Tibial artery (tissue), 4 donors: ENCODE measurements around the gene TIGD1.
A peak's percentile ranks its signal among the peaks of the same experiment; 100 is the strongest.
"Not testable (repeated sequence)": the region's sequence is repeated elsewhere in the genome, so short reads cannot be mapped to it uniquely, and the experiment has no call there.

Source experiments
- DNase-seq, 2 donors: peaks; one replicate each; pipeline ENCODE4 v3.0.0-alpha.2; 2019
- H3K27ac ChIP-seq, 2 donors: fragments of 200-600 bp; sonication (generic) in 1 of 2; 1 replicate in 1 of 2; 2 replicates in 1 of 2; pipeline ENCODE4 v1.5.1; 2018 to 2019; ENCODE audit warnings: mild to moderate bottlenecking in 1 of 2
- H3K27me3 ChIP-seq, 2 donors: fragments of 200-600 bp; sonication (generic) in 1 of 2; one replicate each; pipeline versions ENCODE4 v1.5.1 to v1.6.0; 2016 to 2019
- H3K36me3 ChIP-seq, 3 donors: fragments of 200-600 bp; sonication (generic) in 2 of 3; one replicate each; pipeline ENCODE4 v1.5.1; 2016 to 2019; ENCODE audit warnings: mild to moderate bottlenecking in 2 of 3
- H3K4me1 ChIP-seq, 4 donors: fragments of 200-600 bp; sonication (generic) in 2 of 4; 1 replicate in 3 of 4; 2 replicates in 1 of 4; pipeline ENCODE4 v1.5.1; 2016 to 2019
- H3K4me3 ChIP-seq, 2 donors: fragments of 200-600 bp; sonication (generic) in 1 of 2; 1 replicate in 1 of 2; 2 replicates in 1 of 2; pipeline ENCODE4 v1.5.1; 2018 to 2019; ENCODE audit warnings: mild to moderate bottlenecking in 2 of 2
- H3K9me3 ChIP-seq, 3 donors: fragments of 200-600 bp; sonication (generic) in 1 of 3; one replicate each; pipeline ENCODE4 v1.5.1; 2016 to 2019
- intact Hi-C: fragments of 100-400 bp; cut with DNase I; formaldehyde crosslinking; loops from one replicate; pipeline ENCODE4 v1.15.0; 2023; ENCODE audit warnings: low total_unique reads
- TF ChIP-seq, protein P1 (sequence below), 2 experiments: fragments of 200-600 bp in 1 of 2; fragments of 450-650 bp in 1 of 2; IDR thresholded peaks; one replicate each; pipeline ENCODE4 v1.5.1; 2017 to 2019; ENCODE audit warnings: antibody characterized with exemption in 2 of 2, mild to moderate bottlenecking in 1 of 2, moderate library complexity in 1 of 2

Gene TIGD1

DNA sequence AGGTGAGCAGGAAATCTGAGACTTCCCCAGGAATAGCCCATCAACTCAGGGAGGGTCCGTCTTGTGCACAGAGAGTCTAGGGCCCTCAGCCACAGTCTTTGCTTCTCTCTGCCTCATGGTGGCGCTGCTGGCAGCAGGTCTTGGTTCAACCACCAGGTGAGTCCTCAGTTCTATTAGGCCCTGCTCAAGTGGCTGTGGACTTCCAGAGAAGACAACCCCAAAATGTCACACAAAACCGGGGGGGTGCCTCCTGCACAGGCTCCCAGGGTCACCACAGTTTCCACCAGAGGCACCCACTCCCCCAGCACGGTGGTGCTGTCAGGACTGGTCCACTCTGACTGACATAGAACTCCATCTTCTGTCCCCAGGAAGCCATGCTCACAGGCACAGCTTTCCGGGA is 13.3 kb downstream of the TIGD1 start:
- peaks cover 0 to 42% of the 10 kb centered on the region in 2 donors for H3K27me3 ChIP-seq
- no peak overlapping the region for H3K27ac ChIP-seq
- intact Hi-C loops: no loop called here
- no peaks in the 10 kb centered on the region for H3K4me1 ChIP-seq
- TF ChIP-seq, protein P1, sequence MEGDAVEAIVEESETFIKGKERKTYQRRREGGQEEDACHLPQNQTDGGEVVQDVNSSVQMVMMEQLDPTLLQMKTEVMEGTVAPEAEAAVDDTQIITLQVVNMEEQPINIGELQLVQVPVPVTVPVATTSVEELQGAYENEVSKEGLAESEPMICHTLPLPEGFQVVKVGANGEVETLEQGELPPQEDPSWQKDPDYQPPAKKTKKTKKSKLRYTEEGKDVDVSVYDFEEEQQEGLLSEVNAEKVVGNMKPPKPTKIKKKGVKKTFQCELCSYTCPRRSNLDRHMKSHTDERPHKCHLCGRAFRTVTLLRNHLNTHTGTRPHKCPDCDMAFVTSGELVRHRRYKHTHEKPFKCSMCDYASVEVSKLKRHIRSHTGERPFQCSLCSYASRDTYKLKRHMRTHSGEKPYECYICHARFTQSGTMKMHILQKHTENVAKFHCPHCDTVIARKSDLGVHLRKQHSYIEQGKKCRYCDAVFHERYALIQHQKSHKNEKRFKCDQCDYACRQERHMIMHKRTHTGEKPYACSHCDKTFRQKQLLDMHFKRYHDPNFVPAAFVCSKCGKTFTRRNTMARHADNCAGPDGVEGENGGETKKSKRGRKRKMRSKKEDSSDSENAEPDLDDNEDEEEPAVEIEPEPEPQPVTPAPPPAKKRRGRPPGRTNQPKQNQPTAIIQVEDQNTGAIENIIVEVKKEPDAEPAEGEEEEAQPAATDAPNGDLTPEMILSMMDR (IDR thresholded peaks at IDR 0.05): no peak
- H3K4me3 ChIP-seq: no peak overlapping the region
- no peak for DNase-seq
- H3K9me3 ChIP-seq: peaks cover 0 to 6% (median 6%) of the 10 kb centered on the region in 3 donors
- no peaks in the 10 kb centered on the region for H3K36me3 ChIP-seq

DNA sequence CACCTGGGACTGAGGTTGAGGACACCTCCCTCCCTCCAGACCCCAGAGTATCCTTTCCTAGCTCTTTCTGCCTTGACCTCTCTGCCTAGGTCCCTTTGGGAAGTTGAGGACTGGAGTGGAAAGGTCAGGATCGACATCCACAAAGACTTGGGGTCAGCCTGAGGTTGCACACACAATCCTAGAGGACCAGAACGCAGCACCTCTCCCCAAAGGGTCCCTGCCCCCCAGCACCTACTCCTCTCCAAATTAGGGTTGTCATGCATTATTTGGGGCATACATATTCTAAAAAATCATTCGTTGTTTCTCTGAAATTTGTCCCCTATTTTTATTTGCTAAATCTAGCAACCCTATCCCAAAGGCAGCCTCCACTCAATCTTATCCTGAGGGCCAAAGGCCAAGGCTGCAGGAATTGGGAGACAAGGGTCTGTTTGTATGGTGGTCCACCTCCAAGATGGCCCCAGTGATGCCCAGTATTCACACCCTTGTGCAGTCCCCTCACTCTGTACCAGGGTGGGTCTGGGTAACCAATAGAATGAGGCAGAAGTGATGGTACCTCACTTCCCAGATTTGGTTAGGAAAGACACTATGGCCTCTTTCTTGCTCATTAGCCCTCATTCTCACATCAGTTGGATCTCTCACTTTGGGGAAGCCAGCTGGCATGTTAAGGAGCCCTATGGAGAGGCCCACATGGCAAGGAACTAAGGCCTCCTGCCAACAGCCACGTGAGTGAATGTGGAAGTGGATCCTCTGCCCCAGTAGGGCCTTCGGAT is 14.4 kb downstream of the TIGD1 start:
- TF ChIP-seq, protein P1 (IDR thresholded peaks at IDR 0.05): no peak
- peaks cover 0 to 39% of the 10 kb centered on the region in 2 donors for H3K27me3 ChIP-seq
- H3K4me3 ChIP-seq: no peak overlapping the region
- intact Hi-C loops: no loop called here
- no peaks in the 10 kb centered on the region for H3K4me1 ChIP-seq
- no peaks in the 10 kb centered on the region for H3K36me3 ChIP-seq
- H3K9me3 ChIP-seq: peaks cover 0 to 6% (median 6%) of the 10 kb centered on the region in 3 donors
- H3K27ac ChIP-seq: no peak overlapping the region
- DNase-seq: peak in 1 of 2 donors; percentile 52

DNA sequence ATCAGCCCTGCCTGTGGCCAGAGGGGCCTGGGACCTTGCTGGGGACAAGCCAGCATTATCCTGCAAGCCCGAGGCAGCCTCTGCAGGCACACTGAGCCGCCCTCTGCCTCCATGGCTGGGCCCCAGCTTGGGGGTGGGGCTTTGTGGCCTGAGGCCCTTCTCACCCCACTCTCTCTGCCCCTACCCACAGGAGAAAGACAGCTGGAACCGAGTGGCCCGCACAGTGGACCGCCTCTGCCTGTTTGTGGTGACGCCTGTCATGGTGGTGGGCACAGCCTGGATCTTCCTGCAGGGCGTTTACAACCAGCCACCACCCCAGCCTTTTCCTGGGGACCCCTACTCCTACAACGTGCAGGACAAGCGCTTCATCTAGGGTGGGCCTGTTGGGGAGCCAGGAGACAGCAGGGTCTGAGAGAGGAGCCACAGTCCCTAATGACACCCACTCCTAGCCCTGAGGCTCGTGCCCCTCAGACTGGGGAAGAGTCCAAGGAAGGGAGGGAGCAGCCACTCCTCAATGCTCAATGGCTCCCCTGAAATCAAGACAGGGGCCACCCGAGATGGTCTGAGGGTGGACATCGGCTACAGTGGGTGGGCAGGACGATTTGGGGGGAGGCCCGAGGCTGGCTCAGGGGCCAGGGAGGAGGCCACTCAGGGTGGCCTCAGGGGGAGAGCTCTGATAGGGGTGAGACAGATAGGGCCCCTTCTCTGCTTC is 15.3 kb downstream of the TIGD1 start:
- intact Hi-C loops: no loop called here
- Histone ChIP-seq H3K27me3 (peaks cover 0 to 34% of the 10 kb centered on the region in 2 donors), H3K4me3 (no peak overlapping the region), H3K9me3 (peaks cover 0 to 6% (median 6%) of the 10 kb centered on the region in 3 donors), H3K27ac (no peak overlapping the region), H3K36me3 (no peaks in the 10 kb centered on the region), H3K4me1 (no peaks in the 10 kb centered on the region)
- peak in 1 of 2 donors; percentile 6 for DNase-seq
- TF ChIP-seq, protein P1 (IDR thresholded peaks at IDR 0.05): no peak

DNA sequence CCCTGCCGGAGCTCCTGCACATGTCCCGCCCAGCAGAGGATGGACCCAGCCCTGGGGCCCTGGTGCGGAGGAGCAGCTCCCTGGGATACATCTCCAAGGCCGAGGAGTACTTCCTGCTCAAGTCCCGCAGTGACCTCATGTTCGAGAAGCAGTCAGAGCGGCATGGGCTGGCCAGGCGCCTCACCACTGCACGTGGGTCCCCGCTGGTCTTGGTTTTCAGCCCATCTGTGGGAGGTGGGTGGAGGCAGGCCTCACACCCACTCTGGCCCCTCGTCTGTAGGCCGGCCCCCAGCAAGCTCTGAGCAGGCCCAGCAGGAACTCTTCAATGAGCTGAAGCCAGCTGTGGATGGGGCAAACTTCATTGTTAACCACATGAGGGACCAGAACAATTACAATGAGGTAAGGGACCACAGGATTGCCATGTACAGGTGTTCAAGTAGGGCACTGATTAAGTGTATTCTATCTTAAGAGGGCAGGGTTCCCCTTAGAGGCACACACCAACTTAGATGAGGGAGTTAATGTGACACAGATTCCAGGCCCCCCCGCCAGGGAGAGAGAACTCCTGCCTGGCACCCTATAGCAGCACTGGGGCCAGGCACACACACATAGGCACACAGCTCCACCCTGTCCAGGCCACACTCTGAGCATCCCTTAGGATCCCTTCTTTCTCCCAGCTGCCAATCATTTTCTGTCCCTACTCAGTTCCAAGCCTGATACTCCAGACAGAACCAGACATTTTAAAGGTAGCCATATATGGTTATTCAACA is 16.2 kb downstream of the TIGD1 start:
- Histone ChIP-seq H3K9me3 (peaks cover 0 to 6% (median 6%) of the 10 kb centered on the region in 3 donors), H3K27me3 (peaks cover 0 to 28% of the 10 kb centered on the region in 2 donors), H3K4me1 (no peaks in the 10 kb centered on the region), H3K4me3 (no peak overlapping the region), H3K27ac (no peak overlapping the region), H3K36me3 (no peaks in the 10 kb centered on the region)
- intact Hi-C loops: no loop called here
- DNase-seq: peak in 1 of 2 donors; percentile 9
- TF ChIP-seq, protein P1 (IDR thresholded peaks at IDR 0.05): no peak

GRCh38 chr2:232532821-232533220 is 17.5 kb downstream of the TIGD1 start:
- intact Hi-C loops, DNase-seq, H3K4me1 ChIP-seq: not testable (repeated sequence)

More at GRCh38 chr2:232532821-232533220, 17.5 kb downstream of the TIGD1 start:
- not testable (repeated sequence) for H3K4me3 ChIP-seq, H3K27ac ChIP-seq, H3K36me3 ChIP-seq, H3K9me3 ChIP-seq
- peaks cover 0 to 26% of the 10 kb centered on the region in 2 donors for H3K27me3 ChIP-seq
